ENCODE data around the gene CDC25A. TPM values are rescaled to one million over a fixed set of nuclear protein-coding genes. Genes with fewer than 3 reads are reported as not detected.

The CDC25A gene
- total RNA-seq, 4 donors from 2014 or later, result 0.94 to 4.0 (median 3.7) TPM

DNA sequence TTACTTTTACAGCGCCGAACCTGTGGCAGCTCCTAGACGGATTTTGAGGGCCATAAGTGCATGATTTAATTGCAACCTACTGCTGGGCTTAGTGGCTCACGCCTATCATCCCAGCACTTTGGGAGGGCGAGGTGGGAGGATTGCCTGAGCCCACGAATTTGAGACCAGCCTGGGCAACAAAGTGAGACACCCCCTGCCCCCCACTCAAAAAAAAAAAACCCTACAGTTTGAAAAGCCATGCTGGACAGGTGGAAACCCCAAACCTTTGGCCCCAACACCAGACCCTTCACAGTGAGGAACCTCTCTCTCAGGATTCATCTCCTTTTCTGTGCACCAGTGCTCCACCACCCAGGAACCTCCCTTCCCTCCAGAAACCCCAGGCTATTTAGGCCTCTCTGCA, 1.1 kb upstream of the CDC25A start:
- no peak overlapping the region for H3K4me3 ChIP-seq (replicated peaks in 1 of 3)
- H3K27ac ChIP-seq, result peak overlapping the region in 1 of 3 donors; percentile 54
- H3K36me3 ChIP-seq, result no peaks in the 10 kb centered on the region
- H3K4me1 ChIP-seq, result peaks cover 9 to 10% of the 10 kb centered on the region in 2 donors
- whole genome bisulfite sequencing, 2 donors, result 93 to 94% methylated on average over 6 of the region's 6 CpGs
- TF ChIP-seq, protein P1, sequence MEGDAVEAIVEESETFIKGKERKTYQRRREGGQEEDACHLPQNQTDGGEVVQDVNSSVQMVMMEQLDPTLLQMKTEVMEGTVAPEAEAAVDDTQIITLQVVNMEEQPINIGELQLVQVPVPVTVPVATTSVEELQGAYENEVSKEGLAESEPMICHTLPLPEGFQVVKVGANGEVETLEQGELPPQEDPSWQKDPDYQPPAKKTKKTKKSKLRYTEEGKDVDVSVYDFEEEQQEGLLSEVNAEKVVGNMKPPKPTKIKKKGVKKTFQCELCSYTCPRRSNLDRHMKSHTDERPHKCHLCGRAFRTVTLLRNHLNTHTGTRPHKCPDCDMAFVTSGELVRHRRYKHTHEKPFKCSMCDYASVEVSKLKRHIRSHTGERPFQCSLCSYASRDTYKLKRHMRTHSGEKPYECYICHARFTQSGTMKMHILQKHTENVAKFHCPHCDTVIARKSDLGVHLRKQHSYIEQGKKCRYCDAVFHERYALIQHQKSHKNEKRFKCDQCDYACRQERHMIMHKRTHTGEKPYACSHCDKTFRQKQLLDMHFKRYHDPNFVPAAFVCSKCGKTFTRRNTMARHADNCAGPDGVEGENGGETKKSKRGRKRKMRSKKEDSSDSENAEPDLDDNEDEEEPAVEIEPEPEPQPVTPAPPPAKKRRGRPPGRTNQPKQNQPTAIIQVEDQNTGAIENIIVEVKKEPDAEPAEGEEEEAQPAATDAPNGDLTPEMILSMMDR (IDR thresholded peaks at IDR 0.05), result no peak
- TF ChIP-seq POLR2A (IDR thresholded peaks at IDR 0.05), result no peak
- H3K9me3 ChIP-seq, result no peaks in the 10 kb centered on the region
- intact Hi-C loops (cut with DNase I), result no loop called here
- no peaks in the 10 kb centered on the region for H3K27me3 ChIP-seq
- no peak for DNase-seq

DNA sequence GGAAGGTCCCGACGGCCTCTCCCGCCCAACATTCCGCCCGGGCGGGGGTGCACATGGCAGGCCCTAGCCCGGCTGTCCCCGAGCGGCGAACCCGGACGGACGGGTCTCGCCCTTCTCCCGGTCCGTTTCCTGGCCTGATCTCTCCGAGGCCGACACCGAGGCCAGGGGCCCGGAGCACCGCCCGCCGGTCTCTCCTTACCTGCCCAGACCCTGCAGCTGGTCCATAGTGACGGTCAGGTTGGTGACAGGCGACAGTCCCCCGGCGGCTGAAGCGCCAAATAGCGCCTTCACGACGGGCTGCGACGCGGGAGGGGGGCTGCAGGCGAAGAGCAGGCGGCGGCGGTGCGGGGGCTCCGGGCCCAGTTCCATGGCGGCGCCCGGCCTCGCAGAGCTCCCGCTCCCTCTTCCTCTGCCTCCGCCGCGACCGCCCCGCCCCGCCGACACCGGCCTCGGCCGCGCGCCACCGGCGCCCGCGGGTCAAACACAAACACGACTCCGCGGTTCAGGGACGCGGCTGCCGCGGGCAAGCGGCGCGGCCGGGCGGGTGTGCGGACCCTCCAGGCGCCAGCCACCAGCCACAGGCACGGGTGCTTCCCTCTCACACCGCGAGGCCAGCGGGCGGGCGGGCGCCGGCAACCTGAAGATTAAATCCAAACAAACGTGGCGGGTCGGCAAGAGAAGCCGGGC, 495 bp downstream of the CDC25A start:
- Histone ChIP-seq H3K36me3 (no peaks in the 10 kb centered on the region), H3K4me3 (replicated peaks in 1 of 3) (peak overlapping the region; percentile 49 to 78 (median 58)), H3K27me3 (no peaks in the 10 kb centered on the region), H3K9me3 (no peaks in the 10 kb centered on the region), H3K4me1 (peaks cover 12 to 13% of the 10 kb centered on the region in 2 donors), H3K27ac (peak overlapping the region in 2 of 3 donors; percentile 32 to 54)
- peak in 1 of 2 donors; percentile 7 for TF ChIP-seq POLR2A (IDR thresholded peaks at IDR 0.05)
- TF ChIP-seq, protein P1 (IDR thresholded peaks at IDR 0.05), result no peak
- intact Hi-C loops (cut with DNase I), result no loop called here
- 0 to 2% methylated on average over 6 to 20 of the region's 87 CpGs for WGBS, 2 donors
- peak; percentile 64 to 73 for DNase-seq

DNA sequence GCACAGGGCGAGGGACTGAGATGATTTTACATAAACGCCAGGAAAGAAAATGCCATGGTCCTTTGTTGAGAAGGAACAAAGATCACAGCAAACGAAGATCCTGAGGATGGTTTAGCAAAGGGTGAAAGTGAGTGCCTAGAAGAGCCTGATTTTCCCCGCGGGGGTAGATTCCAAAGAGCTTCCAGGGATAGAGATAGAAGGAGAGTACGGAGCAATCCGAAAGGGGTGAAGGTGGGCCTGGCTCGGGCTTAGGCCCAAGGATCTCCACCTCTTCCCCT, 977 bp downstream of the CDC25A start:
- intact Hi-C loops (cut with DNase I), result no loop called here
- Histone ChIP-seq H3K27ac (peak overlapping the region in 2 of 3 donors; percentile 32 to 54), H3K4me3 (replicated peaks in 1 of 3) (peak overlapping the region; percentile 49 to 78 (median 58)), H3K27me3 (no peaks in the 10 kb centered on the region), H3K9me3 (no peaks in the 10 kb centered on the region), H3K4me1 (peaks cover 12 to 18% of the 10 kb centered on the region in 2 donors), H3K36me3 (no peaks in the 10 kb centered on the region)
- WGBS, 2 donors, result 10 to 15% methylated on average over 8 of the region's 8 CpGs
- no peak for TF ChIP-seq POLR2A (IDR thresholded peaks at IDR 0.05)
- TF ChIP-seq, protein P1 (IDR thresholded peaks at IDR 0.05), result no peak
- no peak for DNase-seq

DNA sequence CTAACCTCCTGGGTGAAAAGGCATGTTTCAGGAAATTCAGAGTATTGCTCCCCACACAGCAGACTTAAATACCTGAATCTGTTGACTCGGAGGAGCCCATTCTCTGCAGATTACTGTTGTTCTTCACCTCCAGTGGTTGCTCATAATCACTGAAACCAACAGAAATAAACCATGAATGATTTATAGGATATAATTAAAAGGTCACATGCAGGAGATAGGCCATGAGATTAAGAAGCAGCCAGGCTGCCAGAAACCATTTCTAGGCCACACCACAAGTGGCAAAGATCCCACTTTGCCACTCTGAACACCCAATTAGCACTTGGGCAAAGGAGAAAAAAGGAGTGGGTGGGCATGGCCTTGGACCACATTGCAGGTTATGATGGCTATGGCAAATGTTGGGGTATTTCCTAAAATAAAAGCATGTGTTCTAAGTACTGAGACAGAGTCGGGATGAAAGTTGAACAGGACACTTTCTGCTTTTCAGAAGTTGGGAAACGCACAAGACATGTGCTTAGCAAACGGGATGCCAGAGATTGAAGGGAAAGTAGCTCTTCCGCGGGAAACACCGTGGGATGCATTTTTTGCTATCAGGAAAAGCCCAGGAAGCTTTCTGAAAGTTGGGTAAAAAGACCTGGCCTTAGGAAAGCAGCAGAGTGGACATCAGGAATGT, 1.5 kb downstream of the CDC25A start:
- Histone ChIP-seq H3K9me3 (no peaks in the 10 kb centered on the region), H3K4me1 (peaks cover 12 to 18% of the 10 kb centered on the region in 2 donors), H3K27me3 (no peaks in the 10 kb centered on the region), H3K36me3 (no peaks in the 10 kb centered on the region), H3K27ac (no peak overlapping the region), H3K4me3 (replicated peaks in 1 of 3) (no peak overlapping the region)
- 39 to 40% methylated on average over 7 of the region's 7 CpGs for WGBS, 2 donors
- DNase-seq, result no peak
- TF ChIP-seq, protein P1 (IDR thresholded peaks at IDR 0.05), result no peak
- no peak for TF ChIP-seq POLR2A (IDR thresholded peaks at IDR 0.05)
- intact Hi-C loops (cut with DNase I), result no loop called here

DNA sequence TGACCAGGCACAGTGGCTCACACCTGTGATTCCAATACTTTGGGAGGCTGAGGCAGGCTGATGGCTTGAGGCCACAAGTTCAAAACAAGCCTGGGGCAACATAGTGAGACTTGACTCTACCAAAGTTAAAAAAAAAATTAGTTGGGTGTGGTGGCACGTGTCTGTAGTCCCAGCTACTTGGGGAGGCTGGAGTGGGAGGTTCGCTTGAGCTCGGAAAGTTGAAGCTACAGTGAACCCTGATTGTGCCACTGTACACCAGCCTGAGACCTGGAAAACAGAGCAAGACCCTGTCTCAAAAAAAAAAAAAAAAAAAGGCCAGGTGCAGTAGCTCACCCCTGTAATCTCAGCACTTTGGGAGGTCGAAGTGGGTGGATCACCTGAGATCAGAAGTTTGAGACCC, 3.1 kb downstream of the CDC25A start:
- 88 to 91% methylated on average over 4 of the region's 4 CpGs for WGBS, 2 donors
- intact Hi-C loops (cut with DNase I), result no loop called here
- no peaks in the 10 kb centered on the region for H3K36me3 ChIP-seq

More for the DNA sequence above, 3.1 kb downstream of the CDC25A start:
- H3K4me3 ChIP-seq (replicated peaks in 1 of 3), result no peak overlapping the region
- peaks cover 19 to 25% of the 10 kb centered on the region in 2 donors for H3K4me1 ChIP-seq
- no peaks in the 10 kb centered on the region for H3K27me3 ChIP-seq
- no peak overlapping the region for H3K27ac ChIP-seq
- TF ChIP-seq POLR2A (IDR thresholded peaks at IDR 0.05), result no peak
- TF ChIP-seq, protein P1 (IDR thresholded peaks at IDR 0.05), result no peak
- no peaks in the 10 kb centered on the region for H3K9me3 ChIP-seq
- no peak for DNase-seq
